ENCODE results near the gene ROCK2. TPM values are rescaled to one million over a fixed set of nuclear protein-coding genes. Genes with fewer than 3 reads are reported as not detected.
A peak's percentile ranks its signal among the peaks of the same experiment; 100 is the strongest.

Gene ROCK2
- total and polyA plus RNA-seq, 7 donors: 15.2 to 74.8 (median 43.5) TPM

- WGBS, 2 donors: 21 to 64% methylated on average over 18 of the region's 18 CpGs
- no peak overlapping the region for H3K4me3 ChIP-seq
- H3K4me1 ChIP-seq: peaks cover 0 to 59% (median 55%) of the 10 kb centered on the region in 4 donors
- H3K9me3 ChIP-seq: no peaks in the 10 kb centered on the region
- no peaks in the 10 kb centered on the region for H3K27me3 ChIP-seq
- DNase-seq: no peak
- TF ChIP-seq POLR2A (IDR thresholded peaks at IDR 0.05): no peak
- no peak for TF ChIP-seq POLR2AphosphoS5 (IDR thresholded peaks at IDR 0.05)
- no peak for TF ChIP-seq EP300 (IDR thresholded peaks at IDR 0.05)
- TF ChIP-seq CTCF (IDR thresholded peaks at IDR 0.05): no peak
- intact Hi-C loops (cut with DNase I): no loop called here
- H3K27ac ChIP-seq: peak overlapping the region in 3 of 4 donors; percentile 24 to 57 (median 36)
- H3K36me3 ChIP-seq: no peaks in the 10 kb centered on the region
Observed at GRCh38 chr2:11389551-11390398, 45.3 kb upstream of the ROCK2 start.

- H3K4me3 ChIP-seq: no peak overlapping the region
- intact Hi-C loops (cut with DNase I): no loop called here
- peaks cover 0 to 59% (median 55%) of the 10 kb centered on the region in 4 donors for H3K4me1 ChIP-seq
- H3K9me3 ChIP-seq: no peaks in the 10 kb centered on the region
- no peak for TF ChIP-seq CTCF (IDR thresholded peaks at IDR 0.05)
- TF ChIP-seq POLR2A (IDR thresholded peaks at IDR 0.05): no peak
- no peak for TF ChIP-seq EP300 (IDR thresholded peaks at IDR 0.05)
- no peak for TF ChIP-seq POLR2AphosphoS5 (IDR thresholded peaks at IDR 0.05)
- H3K36me3 ChIP-seq: no peaks in the 10 kb centered on the region
- no peaks in the 10 kb centered on the region for H3K27me3 ChIP-seq
- WGBS, 2 donors: 26 to 82% methylated on average over 6 of the region's 6 CpGs
- no peak for DNase-seq
- peak overlapping the region in 3 of 4 donors; percentile 24 to 57 (median 36) for H3K27ac ChIP-seq
Observed at GRCh38 chr2:11389052-11389420, 44.6 kb upstream of the ROCK2 start.

GRCh38 chr2:11388262-11389051, 44.0 kb upstream of the ROCK2 start:
- peak overlapping the region in 2 of 4 donors; percentile 24 to 62 for H3K27ac ChIP-seq
- TF ChIP-seq EP300 (IDR thresholded peaks at IDR 0.05) (no peak), POLR2AphosphoS5 (IDR thresholded peaks at IDR 0.05) (no peak), POLR2A (IDR thresholded peaks at IDR 0.05) (no peak), CTCF (IDR thresholded peaks at IDR 0.05) (no peak)
- DNase-seq: no peak
- H3K4me1 ChIP-seq: peaks cover 0 to 57% (median 53%) of the 10 kb centered on the region in 4 donors
- H3K4me3 ChIP-seq: no peak overlapping the region
- H3K27me3 ChIP-seq: no peaks in the 10 kb centered on the region
- 15 to 49% methylated on average over 8 of the region's 8 CpGs for WGBS, 2 donors
- no peaks in the 10 kb centered on the region for H3K9me3 ChIP-seq
- intact Hi-C loops (cut with DNase I): no loop called here
- H3K36me3 ChIP-seq: no peaks in the 10 kb centered on the region

- H3K27ac ChIP-seq: peak overlapping the region in 1 of 4 donors; percentile 62
Observed at GRCh38 chr2:11387843-11388242, 43.4 kb upstream of the ROCK2 start.

More at GRCh38 chr2:11387843-11388242, 43.4 kb upstream of the ROCK2 start:
- no peak overlapping the region for H3K4me3 ChIP-seq
- no peak for TF ChIP-seq CTCF (IDR thresholded peaks at IDR 0.05)
- H3K27me3 ChIP-seq: no peaks in the 10 kb centered on the region
- H3K36me3 ChIP-seq: no peaks in the 10 kb centered on the region
- peaks cover 0 to 54% (median 53%) of the 10 kb centered on the region in 4 donors for H3K4me1 ChIP-seq
- H3K9me3 ChIP-seq: no peaks in the 10 kb centered on the region
- no peak for DNase-seq
- intact Hi-C loops (cut with DNase I): no loop called here
- 15 to 68% methylated on average over 8 of the region's 8 CpGs for WGBS, 2 donors

Measured in sigmoid colon (tissue), 7 donors.